ENCODE measurements around the gene SPTBN4. TPM values are rescaled to one million over a fixed set of nuclear protein-coding genes. Genes with fewer than 3 reads are reported as not detected.

Gene SPTBN4
- total and polyA plus RNA-seq, 2 of the 4 experiments (the other 2 are of a cell fraction) = 0.72 to 0.91 TPM

DNA sequence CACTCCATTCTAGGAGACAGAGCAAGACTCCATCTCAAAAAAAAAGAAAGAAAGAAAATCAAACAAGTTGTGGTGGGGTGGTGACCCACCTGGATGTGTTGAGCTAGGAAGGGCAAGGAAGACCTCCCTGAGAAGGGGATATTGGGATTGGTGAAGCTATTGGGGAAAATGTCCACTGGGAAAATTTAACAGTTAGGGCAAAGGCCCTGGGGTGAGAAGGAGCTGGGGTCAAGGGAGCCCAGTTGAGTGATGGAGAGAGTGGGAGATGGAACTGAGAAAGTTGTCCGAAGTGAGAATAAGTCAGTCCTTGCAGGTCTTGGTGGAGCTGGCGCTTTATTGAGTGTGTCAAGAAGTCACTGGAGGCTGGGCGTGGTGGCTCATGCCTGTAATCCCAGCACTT is 28.5 kb upstream of the SPTBN4 start:
- no peak overlapping the region for H3K18ac ChIP-seq (ENCODE audit: low read depth, low read length)
- no peak overlapping the region for H3K4ac ChIP-seq (ENCODE audit: low read depth, low read length)
- no peak overlapping the region for H4K5ac ChIP-seq (ENCODE audit: low read depth, low read length)
- H3K27ac ChIP-seq (ENCODE audit: insufficient read depth, low read length) = no peak overlapping the region
- no peaks in the 10 kb centered on the region for H3K9me1 ChIP-seq (ENCODE audit: insufficient read depth, low read length)
- H2BK120ac ChIP-seq (ENCODE audit: low read depth, low read length) = no peak overlapping the region
- H4K20me1 ChIP-seq (ENCODE audit: insufficient read depth, low read length) = peaks cover 30% of the 10 kb centered on the region
- H3K4me3 ChIP-seq (ENCODE audit: insufficient read depth, low read depth, low read length) = no peak overlapping the region
- POLR2A ChIA-PET (ENCODE audit: unreplicated experiment) = no interaction called here
- no peak overlapping the region for H3K14ac ChIP-seq (replicated peaks; ENCODE audit: low read depth, low read length)
- H2AK5ac ChIP-seq (ENCODE audit: low read depth, low read length) = no peak overlapping the region
- no peak for TF ChIP-seq MAFK (IDR thresholded peaks at IDR 0.05; ENCODE audit: low read depth, low read length)
- TF ChIP-seq BHLHE40 (IDR thresholded peaks at IDR 0.05; ENCODE audit: low read depth, low read length) = no peak
- TF ChIP-seq SMC3 (IDR thresholded peaks at IDR 0.05; ENCODE audit: low read depth, low read length) = no peak
- no peak for TF ChIP-seq MXI1 (IDR thresholded peaks at IDR 0.05; ENCODE audit: borderline replicate concordance, low read depth, low read length)
- no peak for TF ChIP-seq CEBPB (IDR thresholded peaks at IDR 0.05; ENCODE audit: low read depth, low read length)
- no peak for TF ChIP-seq RAD21 (IDR thresholded peaks at IDR 0.05; ENCODE audit: low read length)
- no peak for TF ChIP-seq MAZ (IDR thresholded peaks at IDR 0.05; ENCODE audit: borderline replicate concordance, low read depth, low read length)
- TF ChIP-seq CHD1 (IDR thresholded peaks at IDR 0.05; ENCODE audit: low read depth, low read length) = no peak
- TF ChIP-seq USF2 (IDR thresholded peaks at IDR 0.05; ENCODE audit: low read depth, low read length) = no peak
- TF ChIP-seq NFE2L2 (IDR thresholded peaks at IDR 0.05; ENCODE audit: low read depth, low read length) = no peak
- in situ Hi-C loops (cut with MboI; ENCODE audit: low sequenced_read_pairs) = no loop called here
- H2AK9ac ChIP-seq (replicated peaks; ENCODE audit: low read depth, low read length, poor library complexity) = no peak overlapping the region
- no TSS peak for BruUV-seq (replicated peaks)
- peaks cover 4% of the 10 kb centered on the region for H3K4me1 ChIP-seq (ENCODE audit: control insufficient read depth, insufficient read depth, low read length)
- DNase-seq = no peak
- dilution Hi-C loops (cut with HindIII; ENCODE audit: low sequenced_read_pairs, unreplicated experiment) = no loop called here
- no peak overlapping the region for H2BK5ac ChIP-seq (ENCODE audit: low read depth, low read length, poor library complexity, severe bottlenecking)
- no peak overlapping the region for H3K9ac ChIP-seq (ENCODE audit: low read depth, low read length)
- H4K8ac ChIP-seq (ENCODE audit: low read depth in 2 of 2, low read length in 2 of 2) = no peak overlapping the region
- no peak overlapping the region for H3K23ac ChIP-seq (ENCODE audit: low read depth, low read length)
- H2BK15ac ChIP-seq (ENCODE audit: low read depth, low read length) = no peak overlapping the region
- CTCF ChIA-PET = interaction anchor here (0.7 kb wide), 1 partner anchor 238 kb away, joined by 3 read pairs; no protein-coding TSS in a partner anchor
- intact Hi-C loops (cut with micrococcal nuclease) = no loop called here
- H3K9me3 ChIP-seq (ENCODE audit: control insufficient read depth, insufficient read depth, low read length) = no peaks in the 10 kb centered on the region
- H3K36me3 ChIP-seq (ENCODE audit: control insufficient read depth, insufficient read depth, low read length) = peaks cover 19% of the 10 kb centered on the region
- H2BK20ac ChIP-seq (ENCODE audit: low read depth, low read length) = no peak overlapping the region
- peaks cover 10 to 36% of the 10 kb centered on the region in 2 experiments; a peak in 3 of 4 replicates for H3K79me1 ChIP-seq (ENCODE audit: low read depth in 1 of 2, low read length in 2 of 2)
- no peak overlapping the region for H2AFZ ChIP-seq (replicated peaks; ENCODE audit: low read length, poor library complexity)
- H3K27me3 ChIP-seq (ENCODE audit: control insufficient read depth, insufficient read depth, low read length) = no peaks in the 10 kb centered on the region
- H3K4me2 ChIP-seq (ENCODE audit: low read depth, low read length) = no peak overlapping the region
- no peak overlapping the region for H3K56ac ChIP-seq (ENCODE audit: extremely low read depth, insufficient read depth, low read length)
- H4K91ac ChIP-seq (ENCODE audit: insufficient read depth, low read depth, low read length) = no peak overlapping the region
- ATAC-seq (ENCODE audit: low read depth) = no peak
- WGBS, 2 experiments (ENCODE audit: extremely low coverage in 2 of 2, insufficient read length in 1 of 2) = 92% methylated on average over 2 of the region's 3 CpGs; no CpG with 5 or more reads in 1 of the 2 experiments
